ENCODE results near the gene RBM4B.

RBM4B gene

DNA sequence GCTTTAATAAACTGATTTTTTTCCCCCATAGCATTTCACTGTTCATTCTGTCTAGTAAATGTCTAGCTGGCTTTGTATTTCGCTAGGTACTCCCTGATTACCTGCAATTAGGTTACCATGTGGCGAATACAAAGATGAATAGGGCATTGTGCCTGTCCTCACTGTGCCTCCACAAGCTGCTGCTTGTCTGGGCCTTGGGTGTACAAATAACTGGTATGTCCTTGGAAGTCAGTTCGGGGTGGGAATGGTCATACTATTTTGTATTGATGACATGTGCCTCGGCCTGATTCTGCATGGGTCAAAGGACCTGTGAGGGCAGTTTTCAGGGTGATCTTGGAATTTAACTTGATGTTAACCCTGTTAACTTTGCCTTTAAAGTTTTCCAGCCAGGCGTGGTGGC lies 27.8 kb downstream of the RBM4B start:
- TF ChIP-seq ZFX (IDR thresholded peaks at IDR 0.05): no peak
- TF ChIP-seq, protein P1, sequence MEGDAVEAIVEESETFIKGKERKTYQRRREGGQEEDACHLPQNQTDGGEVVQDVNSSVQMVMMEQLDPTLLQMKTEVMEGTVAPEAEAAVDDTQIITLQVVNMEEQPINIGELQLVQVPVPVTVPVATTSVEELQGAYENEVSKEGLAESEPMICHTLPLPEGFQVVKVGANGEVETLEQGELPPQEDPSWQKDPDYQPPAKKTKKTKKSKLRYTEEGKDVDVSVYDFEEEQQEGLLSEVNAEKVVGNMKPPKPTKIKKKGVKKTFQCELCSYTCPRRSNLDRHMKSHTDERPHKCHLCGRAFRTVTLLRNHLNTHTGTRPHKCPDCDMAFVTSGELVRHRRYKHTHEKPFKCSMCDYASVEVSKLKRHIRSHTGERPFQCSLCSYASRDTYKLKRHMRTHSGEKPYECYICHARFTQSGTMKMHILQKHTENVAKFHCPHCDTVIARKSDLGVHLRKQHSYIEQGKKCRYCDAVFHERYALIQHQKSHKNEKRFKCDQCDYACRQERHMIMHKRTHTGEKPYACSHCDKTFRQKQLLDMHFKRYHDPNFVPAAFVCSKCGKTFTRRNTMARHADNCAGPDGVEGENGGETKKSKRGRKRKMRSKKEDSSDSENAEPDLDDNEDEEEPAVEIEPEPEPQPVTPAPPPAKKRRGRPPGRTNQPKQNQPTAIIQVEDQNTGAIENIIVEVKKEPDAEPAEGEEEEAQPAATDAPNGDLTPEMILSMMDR (conservative IDR thresholded peaks at IDR 0.05): no peak
- no peak overlapping the region for H3K27ac ChIP-seq

DNA sequence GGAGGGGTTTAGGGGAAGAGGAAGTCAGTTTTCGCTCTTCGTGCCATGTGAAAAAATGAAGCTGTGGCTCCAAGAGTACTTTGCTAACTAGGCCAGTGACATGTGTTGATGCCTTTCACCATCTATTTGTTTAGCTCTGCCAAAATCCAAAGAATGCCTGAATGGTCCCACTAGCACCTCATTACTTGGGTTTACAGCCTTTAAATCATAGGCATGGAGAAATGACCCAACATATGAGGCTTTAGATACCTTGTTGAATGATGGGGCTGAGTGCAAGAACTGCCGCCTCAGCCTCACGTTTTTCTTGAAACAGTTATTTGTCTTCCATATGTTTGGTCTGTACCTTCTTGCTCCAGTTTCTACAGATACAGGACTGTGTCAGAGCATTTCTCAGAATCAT lies 30.9 kb downstream of the RBM4B start:
- H3K27ac ChIP-seq: no peak overlapping the region
- TF ChIP-seq, protein P1 (conservative IDR thresholded peaks at IDR 0.05): no peak
- no peak for TF ChIP-seq ZFX (IDR thresholded peaks at IDR 0.05)

DNA sequence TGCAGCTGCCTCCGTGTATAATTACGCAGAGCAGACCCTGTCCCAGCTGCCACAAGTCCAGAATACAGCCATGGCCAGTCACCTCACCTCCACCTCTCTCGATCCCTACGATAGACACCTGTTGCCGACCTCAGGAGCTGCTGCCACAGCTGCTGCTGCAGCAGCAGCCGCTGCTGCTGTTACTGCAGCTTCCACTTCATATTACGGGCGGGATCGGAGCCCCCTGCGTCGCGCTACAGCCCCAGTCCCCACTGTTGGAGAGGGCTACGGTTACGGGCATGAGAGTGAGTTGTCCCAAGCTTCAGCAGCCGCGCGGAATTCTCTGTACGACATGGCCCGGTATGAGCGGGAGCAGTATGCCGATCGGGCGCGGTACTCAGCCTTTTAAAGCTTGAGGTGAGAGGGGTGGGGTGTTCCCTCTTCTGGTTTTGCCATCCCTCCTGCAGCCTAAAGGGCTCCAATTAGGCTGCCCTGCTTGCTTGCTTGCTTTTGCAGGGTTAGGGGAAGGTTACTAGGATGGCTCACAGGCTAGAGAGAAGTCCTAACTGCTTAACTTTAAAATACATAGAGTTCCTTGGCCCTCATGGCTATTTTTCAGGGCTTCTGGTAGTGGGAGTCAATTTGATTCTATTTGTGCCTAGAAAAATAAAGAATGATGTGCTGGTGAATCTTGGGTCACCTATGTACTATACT lies 33.8 kb downstream of the RBM4B start:
- TF ChIP-seq ZFX (IDR thresholded peaks at IDR 0.05): no peak
- TF ChIP-seq, protein P1 (conservative IDR thresholded peaks at IDR 0.05): no peak
- no peak overlapping the region for H3K27ac ChIP-seq

DNA sequence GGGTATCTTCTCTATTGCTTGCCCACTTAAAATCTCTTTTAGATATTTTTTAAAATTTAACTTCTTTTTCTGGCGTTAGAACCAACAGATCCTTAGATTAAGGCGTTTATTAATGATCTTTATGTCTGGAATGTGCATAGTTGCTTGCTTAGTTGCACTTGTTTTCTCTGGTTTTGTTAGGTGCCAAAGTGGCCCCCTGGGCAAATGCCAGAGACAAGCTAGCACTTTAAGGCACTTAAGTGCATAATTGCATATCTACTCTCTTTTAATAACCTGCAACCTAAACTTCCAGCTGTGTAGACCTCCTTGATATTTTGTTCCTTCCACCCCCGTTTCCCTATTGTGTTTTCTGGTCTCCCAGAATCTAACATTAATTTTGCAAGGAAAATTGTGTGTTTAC lies 35.9 kb downstream of the RBM4B start:
- H3K27ac ChIP-seq: no peak overlapping the region
- TF ChIP-seq ZFX (IDR thresholded peaks at IDR 0.05): no peak
- TF ChIP-seq, protein P1 (conservative IDR thresholded peaks at IDR 0.05): no peak

DNA sequence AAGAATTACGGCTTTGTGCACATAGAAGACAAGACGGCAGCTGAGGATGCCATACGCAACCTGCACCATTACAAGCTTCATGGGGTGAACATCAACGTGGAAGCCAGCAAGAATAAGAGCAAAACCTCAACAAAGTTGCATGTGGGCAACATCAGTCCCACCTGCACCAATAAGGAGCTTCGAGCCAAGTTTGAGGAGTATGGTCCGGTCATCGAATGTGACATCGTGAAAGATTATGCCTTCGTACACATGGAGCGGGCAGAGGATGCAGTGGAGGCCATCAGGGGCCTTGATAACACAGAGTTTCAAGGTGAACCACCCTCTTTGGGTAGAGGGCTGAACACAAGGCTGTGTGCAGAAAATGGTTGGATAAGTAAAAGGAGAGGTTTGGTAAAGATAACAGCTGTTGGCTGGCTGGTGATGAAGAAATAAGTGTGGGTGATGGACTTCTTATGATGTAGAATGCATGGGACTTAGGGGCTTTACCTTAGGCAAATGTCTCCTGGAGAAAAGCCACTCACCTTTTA lies 37.8 kb downstream of the RBM4B start:
- H3K27ac ChIP-seq: peak overlapping the region; percentile 94

DNA sequence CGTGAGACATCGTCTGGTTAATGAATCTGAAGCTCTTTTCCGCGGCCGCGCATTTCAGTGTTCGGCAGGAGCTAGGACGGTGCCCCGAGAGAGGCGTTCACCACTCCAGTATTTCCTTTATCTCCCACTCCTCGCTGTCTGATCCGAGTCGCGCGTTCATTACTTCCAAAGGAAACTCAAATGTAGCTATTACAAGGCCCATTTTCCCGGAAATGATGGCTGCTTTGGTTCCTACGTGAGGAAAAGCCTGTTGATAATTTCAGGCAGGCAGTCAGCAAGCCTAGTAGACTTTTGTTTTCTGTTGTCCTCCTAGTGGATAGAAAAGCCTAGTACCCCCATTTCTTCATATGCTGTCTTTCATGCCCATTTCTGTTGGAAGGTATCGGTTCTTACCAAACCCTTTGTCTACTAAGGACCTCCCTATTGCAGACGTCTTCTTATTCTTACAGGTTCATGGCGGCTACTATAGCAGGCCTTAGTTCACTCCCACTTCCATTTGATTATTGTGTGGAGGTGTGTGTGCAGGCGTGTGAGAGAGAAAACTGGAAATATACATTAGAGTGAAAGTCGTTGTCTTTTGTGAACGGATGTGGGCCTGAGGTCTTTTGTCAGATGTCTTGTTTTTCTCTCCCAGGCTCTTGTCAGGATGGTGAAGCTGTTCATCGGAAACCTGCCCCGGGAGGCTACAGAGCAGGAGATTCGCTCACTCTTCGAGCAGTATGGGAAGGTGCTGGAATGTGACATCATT lies 38.4 kb downstream of the RBM4B start:
- no peak for TF ChIP-seq ZFX (IDR thresholded peaks at IDR 0.05)
- TF ChIP-seq, protein P1 (conservative IDR thresholded peaks at IDR 0.05): no peak
- H3K27ac ChIP-seq: peak overlapping the region; percentile 94

DNA sequence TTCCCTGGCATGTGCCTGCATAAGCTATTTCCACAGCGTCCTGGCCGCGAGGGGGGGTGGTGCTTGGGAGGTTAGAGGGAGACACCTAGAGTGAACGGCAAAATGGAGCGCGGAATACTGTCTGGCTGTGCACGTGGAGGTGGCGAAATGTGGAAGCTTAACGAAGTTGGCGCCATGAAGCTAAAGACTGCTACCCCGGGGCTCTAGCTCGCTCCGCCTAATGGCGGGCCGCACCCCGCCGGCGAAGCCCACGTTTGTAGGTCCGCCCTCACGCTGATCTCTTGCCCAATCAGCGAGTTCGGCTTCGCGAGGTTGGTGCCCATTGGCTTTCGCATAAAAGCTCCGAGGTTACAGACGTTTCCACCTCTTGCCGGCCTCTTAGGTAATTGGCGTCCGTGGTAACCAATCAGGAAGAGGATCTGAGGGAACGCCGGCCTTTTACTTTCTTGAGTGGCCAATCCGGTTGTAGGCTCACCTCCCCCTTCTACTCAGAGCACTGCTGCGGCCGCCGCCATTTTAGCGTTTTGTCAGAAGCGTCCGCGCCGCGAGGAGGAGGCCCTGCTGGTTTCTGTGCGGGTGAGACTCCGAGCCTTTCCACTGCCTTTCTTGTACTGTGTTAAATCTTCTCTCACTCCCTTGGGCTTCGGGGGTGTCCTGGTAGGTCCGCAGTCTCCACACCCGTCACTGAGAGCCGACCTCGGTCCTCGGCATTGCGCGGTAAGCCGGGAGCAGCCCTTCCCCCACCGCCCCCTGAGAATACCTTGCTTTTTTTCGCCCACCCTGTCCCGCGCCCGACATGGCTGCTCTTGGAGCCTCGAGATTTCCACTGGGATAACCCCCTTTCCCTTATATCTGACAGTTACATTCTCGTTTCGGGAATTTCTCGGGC lies 39.3 kb downstream of the RBM4B start, which contains the start of gene RBM4:
RBM4 (plus strand) TSS at position 527 of the 889 bp plus-strand sequence. CDS start 1,009 bp downstream, outside the sequence.
- TF ChIP-seq, protein P1 (conservative IDR thresholded peaks at IDR 0.05): no peak
- TF ChIP-seq ZFX (IDR thresholded peaks at IDR 0.05): no peak
- H3K27ac ChIP-seq: peak within 1 kb of the TSS; percentile 94
